ENCODE data around the gene EPS8L1. TPM values are rescaled to one million over a fixed set of nuclear protein-coding genes. Genes with fewer than 3 reads are reported as not detected.
A peak's percentile ranks its signal among the peaks of the same experiment; 100 is the strongest.

Gene EPS8L1
- total RNA-seq, 3 donors from 2014 or later (not counting 1 experiment from before 2014, with no cell fraction given) = 8.8 to 15.7 (median 10.0) TPM

DNA sequence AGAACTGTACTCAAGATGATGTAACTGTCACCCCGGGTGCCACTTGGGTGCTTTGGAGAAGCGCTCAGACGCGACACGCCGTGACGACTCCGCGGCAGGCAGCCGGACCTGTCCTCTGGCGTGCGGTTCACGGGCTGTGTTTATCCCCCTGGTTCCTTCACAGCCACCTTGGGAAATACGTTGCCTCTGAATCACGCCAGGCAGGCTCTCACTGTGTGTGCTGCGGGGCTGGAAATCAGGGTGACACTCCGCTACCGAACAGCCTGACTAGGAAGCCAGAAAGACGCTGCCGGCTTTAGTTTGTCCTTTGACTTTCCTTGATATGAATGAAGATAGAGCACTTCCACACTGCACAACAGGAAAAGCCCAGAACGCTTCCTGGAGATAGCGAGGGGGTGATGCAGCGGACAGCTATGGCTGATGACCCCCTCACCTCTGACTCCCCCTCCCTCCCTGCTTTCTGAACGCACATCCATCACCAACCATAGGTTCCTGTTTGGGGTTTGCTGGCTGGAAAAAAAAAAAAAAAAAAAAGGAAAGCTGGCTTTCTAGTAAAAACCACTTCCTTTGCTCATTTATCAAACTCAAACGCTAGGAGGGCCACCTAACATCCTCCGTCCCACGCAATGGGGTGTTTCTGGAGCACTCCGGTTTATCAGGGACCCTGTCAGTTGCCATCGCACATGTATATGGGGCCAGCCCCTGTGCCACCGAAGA, 33.9 kb upstream of the EPS8L1 start:
- Mint-ChIP-seq H3K27me3 (ENCODE audit: low read depth in 2 of 2) (no peaks in the 10 kb centered on the region), H3K4me1 (peaks cover 17 to 24% of the 10 kb centered on the region in 2 donors), H3K4me3 (peak overlapping the region; percentile 87), H3K27ac (peak overlapping the region; percentile 79), H3K36me3 (no peaks in the 10 kb centered on the region), H3K9me3 (no peaks in the 10 kb centered on the region)
- DNase-seq = peak in 1 of 2 donors; percentile 34
- no peak overlapping the region for H3K4me3 ChIP-seq (ENCODE audit: low read length)
- WGBS (ENCODE audit: insufficient coverage) = 16% methylated on average over 30 of the region's 30 CpGs
- intact Hi-C loops (cut with micrococcal nuclease) = no loop called here
- peak; percentile 51 to 57 (median 52) for ATAC-seq
- no peaks in the 10 kb centered on the region for H3K27me3 ChIP-seq (ENCODE audit: control insufficient read depth, insufficient read depth, low read length)
- TF ChIP-seq, protein P1, sequence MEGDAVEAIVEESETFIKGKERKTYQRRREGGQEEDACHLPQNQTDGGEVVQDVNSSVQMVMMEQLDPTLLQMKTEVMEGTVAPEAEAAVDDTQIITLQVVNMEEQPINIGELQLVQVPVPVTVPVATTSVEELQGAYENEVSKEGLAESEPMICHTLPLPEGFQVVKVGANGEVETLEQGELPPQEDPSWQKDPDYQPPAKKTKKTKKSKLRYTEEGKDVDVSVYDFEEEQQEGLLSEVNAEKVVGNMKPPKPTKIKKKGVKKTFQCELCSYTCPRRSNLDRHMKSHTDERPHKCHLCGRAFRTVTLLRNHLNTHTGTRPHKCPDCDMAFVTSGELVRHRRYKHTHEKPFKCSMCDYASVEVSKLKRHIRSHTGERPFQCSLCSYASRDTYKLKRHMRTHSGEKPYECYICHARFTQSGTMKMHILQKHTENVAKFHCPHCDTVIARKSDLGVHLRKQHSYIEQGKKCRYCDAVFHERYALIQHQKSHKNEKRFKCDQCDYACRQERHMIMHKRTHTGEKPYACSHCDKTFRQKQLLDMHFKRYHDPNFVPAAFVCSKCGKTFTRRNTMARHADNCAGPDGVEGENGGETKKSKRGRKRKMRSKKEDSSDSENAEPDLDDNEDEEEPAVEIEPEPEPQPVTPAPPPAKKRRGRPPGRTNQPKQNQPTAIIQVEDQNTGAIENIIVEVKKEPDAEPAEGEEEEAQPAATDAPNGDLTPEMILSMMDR (IDR thresholded peaks at IDR 0.05) = no peak
- no peaks in the 10 kb centered on the region for H3K9me3 ChIP-seq (ENCODE audit: control insufficient read depth, insufficient read depth, low read length)
- H3K27ac ChIP-seq (ENCODE audit: low read length) = no peak overlapping the region
- peaks cover 25% of the 10 kb centered on the region for H3K36me3 ChIP-seq (ENCODE audit: control insufficient read depth, insufficient read depth, low read length)
- H3K4me1 ChIP-seq (ENCODE audit: control insufficient read depth, insufficient read depth, low read length) = peaks cover 21% of the 10 kb centered on the region

DNA sequence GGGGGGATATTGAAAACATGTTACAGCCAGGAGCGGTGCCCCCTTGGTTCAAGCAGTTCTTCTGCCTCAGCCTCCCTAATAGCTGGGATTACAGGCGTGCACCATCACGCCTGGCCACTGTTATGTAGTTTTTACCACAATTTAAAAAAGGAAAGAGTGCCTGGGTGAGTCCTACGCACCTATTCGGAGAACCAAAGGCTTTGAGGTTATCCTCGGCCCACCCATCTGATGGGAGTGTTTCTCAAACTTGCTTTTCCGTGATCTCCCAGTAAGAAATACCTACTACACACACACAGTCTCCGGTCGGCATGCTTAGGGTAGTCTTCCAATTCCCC, 33.4 kb upstream of the EPS8L1 start:
- Mint-ChIP-seq H3K4me1 (peaks cover 17 to 24% of the 10 kb centered on the region in 2 donors), H3K4me3 (peak overlapping the region; percentile 87), H3K36me3 (no peaks in the 10 kb centered on the region), H3K27me3 (ENCODE audit: low read depth in 2 of 2) (no peaks in the 10 kb centered on the region), H3K9me3 (no peaks in the 10 kb centered on the region), H3K27ac (peak overlapping the region; percentile 79)
- H3K27me3 ChIP-seq (ENCODE audit: control insufficient read depth, insufficient read depth, low read length) = no peaks in the 10 kb centered on the region
- H3K27ac ChIP-seq (ENCODE audit: low read length) = no peak overlapping the region
- no peaks in the 10 kb centered on the region for H3K9me3 ChIP-seq (ENCODE audit: control insufficient read depth, insufficient read depth, low read length)
- DNase-seq (no peak), ATAC-seq (peak in 1 of 3 donors; percentile 1)
- TF ChIP-seq, protein P1 (IDR thresholded peaks at IDR 0.05) = no peak
- H3K4me1 ChIP-seq (ENCODE audit: control insufficient read depth, insufficient read depth, low read length) = peaks cover 21% of the 10 kb centered on the region
- 47% methylated on average over 9 of the region's 9 CpGs for WGBS (ENCODE audit: insufficient coverage)
- intact Hi-C loops (cut with micrococcal nuclease) = no loop called here
- H3K36me3 ChIP-seq (ENCODE audit: control insufficient read depth, insufficient read depth, low read length) = peaks cover 30% of the 10 kb centered on the region
- H3K4me3 ChIP-seq (ENCODE audit: low read length) = no peak overlapping the region

DNA sequence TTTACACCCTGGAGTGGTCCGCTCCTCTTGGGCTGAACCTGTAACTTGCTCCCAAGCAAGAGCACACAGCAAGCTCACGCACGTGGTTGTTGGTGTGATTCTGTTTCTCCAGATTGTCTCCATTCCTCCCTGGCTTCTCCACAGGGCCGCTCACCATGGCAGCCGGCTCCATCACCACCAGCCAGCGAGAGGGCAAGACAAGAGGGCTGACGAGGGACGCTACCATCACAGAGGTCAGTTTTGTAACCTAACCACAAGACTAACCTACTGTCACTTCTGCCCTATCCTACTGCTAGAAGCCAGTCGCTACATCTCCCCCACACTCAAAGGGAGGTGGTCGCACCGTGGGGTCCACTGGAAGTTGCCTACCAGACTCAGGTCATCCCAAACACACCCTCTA, 33.0 kb upstream of the EPS8L1 start:
- Histone ChIP-seq H3K9me3 (ENCODE audit: control insufficient read depth, insufficient read depth, low read length) (no peaks in the 10 kb centered on the region), H3K36me3 (ENCODE audit: control insufficient read depth, insufficient read depth, low read length) (peaks cover 34% of the 10 kb centered on the region), H3K4me1 (ENCODE audit: control insufficient read depth, insufficient read depth, low read length) (peaks cover 21% of the 10 kb centered on the region), H3K27ac (ENCODE audit: low read length) (no peak overlapping the region), H3K4me3 (ENCODE audit: low read length) (no peak overlapping the region), H3K27me3 (ENCODE audit: control insufficient read depth, insufficient read depth, low read length) (no peaks in the 10 kb centered on the region)
- Mint-ChIP-seq H3K4me1 (peaks cover 17 to 24% of the 10 kb centered on the region in 2 donors), H3K27me3 (ENCODE audit: low read depth in 2 of 2) (no peaks in the 10 kb centered on the region), H3K4me3 (peak overlapping the region; percentile 87), H3K27ac (peak overlapping the region; percentile 79), H3K36me3 (no peaks in the 10 kb centered on the region), H3K9me3 (no peaks in the 10 kb centered on the region)
- ATAC-seq (no peak), DNase-seq (no peak)
- TF ChIP-seq, protein P1 (IDR thresholded peaks at IDR 0.05) = no peak
- 78% methylated on average over 11 of the region's 11 CpGs for WGBS (ENCODE audit: insufficient coverage)
- intact Hi-C loops (cut with micrococcal nuclease) = no loop called here

DNA sequence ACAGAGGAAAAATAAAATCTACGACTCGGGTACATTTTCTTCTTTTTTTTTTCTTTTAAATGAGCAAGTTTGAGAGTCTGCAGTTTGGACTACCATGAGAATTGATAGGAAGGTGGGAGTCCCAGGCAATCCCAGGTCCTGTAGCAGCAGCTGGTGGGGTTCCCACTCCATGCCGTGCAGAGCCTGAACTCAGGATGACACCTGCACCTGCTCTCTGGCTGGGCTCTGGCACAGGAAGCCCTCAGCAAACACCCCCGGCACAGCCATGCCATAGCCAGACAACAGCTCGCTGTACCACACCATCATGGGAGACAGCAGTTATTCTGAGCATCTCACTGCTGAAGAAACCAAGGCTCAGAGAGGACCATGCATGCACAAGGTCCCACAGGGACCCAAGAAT, 31.4 kb upstream of the EPS8L1 start:
- H3K4me1 ChIP-seq (ENCODE audit: control insufficient read depth, insufficient read depth, low read length) = peaks cover 21% of the 10 kb centered on the region
- intact Hi-C loops (cut with micrococcal nuclease) = no loop called here
- H3K36me3 ChIP-seq (ENCODE audit: control insufficient read depth, insufficient read depth, low read length) = peaks cover 47% of the 10 kb centered on the region
- H3K4me3 ChIP-seq (ENCODE audit: low read length) = no peak overlapping the region
- TF ChIP-seq, protein P1 (IDR thresholded peaks at IDR 0.05) = no peak
- Mint-ChIP-seq H3K4me3 (no peak overlapping the region), H3K36me3 (no peaks in the 10 kb centered on the region), H3K4me1 (peaks cover 17 to 24% of the 10 kb centered on the region in 2 donors), H3K27ac (peak overlapping the region in 1 of 2 donors; percentile 9), H3K27me3 (ENCODE audit: low read depth in 2 of 2) (no peaks in the 10 kb centered on the region), H3K9me3 (no peaks in the 10 kb centered on the region)
- no peaks in the 10 kb centered on the region for H3K27me3 ChIP-seq (ENCODE audit: control insufficient read depth, insufficient read depth, low read length)
- ATAC-seq = no peak
- DNase-seq = no peak
- H3K9me3 ChIP-seq (ENCODE audit: control insufficient read depth, insufficient read depth, low read length) = no peaks in the 10 kb centered on the region
- WGBS (ENCODE audit: insufficient coverage) = 90% methylated on average over 5 of the region's 5 CpGs
- no peak overlapping the region for H3K27ac ChIP-seq (ENCODE audit: low read length)

All from natural killer cell (primary cell).